Ishikawa (cell line): ENCODE results near the gene CD151.

Experiments
- CEBPB ChIP-seq: IDR thresholded peaks from 2 replicates; pipeline ENCODE4 v1.6.1; 2012
- CREB1 ChIP-seq: IDR thresholded peaks from 2 replicates; pipeline ENCODE4 v1.6.1; 2012; ENCODE audit warnings: low read depth
- EGR1 ChIP-seq: IDR thresholded peaks from 2 replicates; pipeline ENCODE4 v1.6.1; 2012
- EP300 ChIP-seq: IDR thresholded peaks from 2 replicates; pipeline ENCODE4 v1.6.1; 2012; ENCODE audit warnings: borderline replicate concordance
- FOXM1 ChIP-seq: IDR thresholded peaks from 2 replicates; pipeline ENCODE4 v1.6.1; 2012; ENCODE audit warnings: low read depth, borderline replicate concordance
- NFIC ChIP-seq: IDR thresholded peaks from 2 replicates; pipeline ENCODE4 v1.6.1; 2012
- RAD21 ChIP-seq: IDR thresholded peaks from 2 replicates; pipeline ENCODE4 v1.6.1; 2012; ENCODE audit warnings: low read depth
- TAF1 ChIP-seq: IDR thresholded peaks from 2 replicates; pipeline ENCODE4 v1.6.1; 2012; ENCODE audit warnings: low read depth, mild to moderate bottlenecking
- TCF12 ChIP-seq: IDR thresholded peaks from 2 replicates; pipeline ENCODE4 v1.6.1; 2012; ENCODE audit warnings: low read depth
- TEAD4 ChIP-seq: IDR thresholded peaks from 2 replicates; pipeline ENCODE4 v1.6.1; 2012
- YY1 ChIP-seq: IDR thresholded peaks from 2 replicates; pipeline ENCODE4 v1.6.1; 2012; ENCODE audit warnings: low read depth
- ZBTB7A ChIP-seq: IDR thresholded peaks from 2 replicates; pipeline ENCODE4 v1.6.1; 2012; ENCODE audit warnings: low read depth
- TF ChIP-seq, protein P1 (sequence below): IDR thresholded peaks from 2 replicates; pipeline ENCODE4 v1.6.1; 2012
- TF ChIP-seq, protein P2 (sequence below): IDR thresholded peaks from 2 replicates; pipeline ENCODE4 v1.6.1; 2012
- TF ChIP-seq, protein P3 (sequence below): IDR thresholded peaks from 2 replicates; pipeline ENCODE4 v1.6.1; 2012; ENCODE audit warnings: low read depth, mild to moderate bottlenecking

CD151 gene

DNA sequence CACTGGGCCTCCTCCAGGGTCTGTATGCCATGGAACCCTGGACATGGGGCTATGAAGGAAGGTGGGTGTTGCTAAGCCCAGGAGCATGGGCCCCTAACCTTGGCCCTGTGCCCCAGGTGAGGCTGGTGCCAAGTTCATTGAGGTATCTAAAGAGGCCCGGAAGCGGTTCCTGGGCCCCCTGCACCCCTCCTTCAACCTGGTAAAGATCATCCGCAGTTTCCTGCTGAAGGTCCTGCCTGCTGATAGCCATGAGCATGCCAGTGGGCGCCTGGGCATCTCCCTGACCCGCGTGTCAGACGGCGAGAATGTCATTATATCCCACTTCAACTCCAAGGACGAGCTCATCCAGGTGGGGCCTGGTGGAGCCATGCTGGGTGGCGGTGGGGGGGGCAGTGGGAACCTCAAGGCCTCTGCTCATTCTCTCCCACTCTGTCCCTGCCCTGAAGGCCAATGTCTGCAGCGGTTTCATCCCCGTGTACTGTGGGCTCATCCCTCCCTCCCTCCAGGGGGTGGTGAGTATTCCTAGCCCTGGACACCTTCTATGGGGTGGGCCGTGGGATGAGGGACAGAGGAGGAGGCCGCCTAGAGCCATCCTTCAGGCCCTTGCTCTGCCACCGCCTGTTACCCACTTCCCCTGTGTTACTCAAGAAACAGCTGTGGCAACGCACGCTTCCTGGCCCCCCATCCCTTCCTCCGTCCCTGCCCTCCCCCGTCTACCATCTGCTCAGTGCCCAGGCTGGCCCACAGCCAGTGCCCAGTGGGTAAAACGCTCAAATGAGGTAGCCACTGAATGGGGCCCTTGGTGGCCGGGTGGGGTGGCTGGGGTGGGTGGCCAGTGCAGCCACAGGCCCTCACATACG, 11.0 kb upstream of the CD151 start:
- no peak for TF ChIP-seq RAD21
- TF ChIP-seq EGR1: no peak
- TF ChIP-seq YY1: no peak
- TF ChIP-seq, protein P1, sequence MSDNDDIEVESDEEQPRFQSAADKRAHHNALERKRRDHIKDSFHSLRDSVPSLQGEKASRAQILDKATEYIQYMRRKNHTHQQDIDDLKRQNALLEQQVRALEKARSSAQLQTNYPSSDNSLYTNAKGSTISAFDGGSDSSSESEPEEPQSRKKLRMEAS: no peak
- no peak for TF ChIP-seq TCF12
- TF ChIP-seq CEBPB: no peak
- no peak for TF ChIP-seq FOXM1
- no peak for TF ChIP-seq ZBTB7A
- TF ChIP-seq, protein P2, sequence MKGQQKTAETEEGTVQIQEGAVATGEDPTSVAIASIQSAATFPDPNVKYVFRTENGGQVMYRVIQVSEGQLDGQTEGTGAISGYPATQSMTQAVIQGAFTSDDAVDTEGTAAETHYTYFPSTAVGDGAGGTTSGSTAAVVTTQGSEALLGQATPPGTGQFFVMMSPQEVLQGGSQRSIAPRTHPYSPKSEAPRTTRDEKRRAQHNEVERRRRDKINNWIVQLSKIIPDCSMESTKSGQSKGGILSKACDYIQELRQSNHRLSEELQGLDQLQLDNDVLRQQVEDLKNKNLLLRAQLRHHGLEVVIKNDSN: no peak
- TF ChIP-seq EP300: no peak
- TF ChIP-seq TEAD4: no peak
- TF ChIP-seq TAF1: no peak
- no peak for TF ChIP-seq NFIC
- no peak for TF ChIP-seq CREB1
- TF ChIP-seq, protein P3, sequence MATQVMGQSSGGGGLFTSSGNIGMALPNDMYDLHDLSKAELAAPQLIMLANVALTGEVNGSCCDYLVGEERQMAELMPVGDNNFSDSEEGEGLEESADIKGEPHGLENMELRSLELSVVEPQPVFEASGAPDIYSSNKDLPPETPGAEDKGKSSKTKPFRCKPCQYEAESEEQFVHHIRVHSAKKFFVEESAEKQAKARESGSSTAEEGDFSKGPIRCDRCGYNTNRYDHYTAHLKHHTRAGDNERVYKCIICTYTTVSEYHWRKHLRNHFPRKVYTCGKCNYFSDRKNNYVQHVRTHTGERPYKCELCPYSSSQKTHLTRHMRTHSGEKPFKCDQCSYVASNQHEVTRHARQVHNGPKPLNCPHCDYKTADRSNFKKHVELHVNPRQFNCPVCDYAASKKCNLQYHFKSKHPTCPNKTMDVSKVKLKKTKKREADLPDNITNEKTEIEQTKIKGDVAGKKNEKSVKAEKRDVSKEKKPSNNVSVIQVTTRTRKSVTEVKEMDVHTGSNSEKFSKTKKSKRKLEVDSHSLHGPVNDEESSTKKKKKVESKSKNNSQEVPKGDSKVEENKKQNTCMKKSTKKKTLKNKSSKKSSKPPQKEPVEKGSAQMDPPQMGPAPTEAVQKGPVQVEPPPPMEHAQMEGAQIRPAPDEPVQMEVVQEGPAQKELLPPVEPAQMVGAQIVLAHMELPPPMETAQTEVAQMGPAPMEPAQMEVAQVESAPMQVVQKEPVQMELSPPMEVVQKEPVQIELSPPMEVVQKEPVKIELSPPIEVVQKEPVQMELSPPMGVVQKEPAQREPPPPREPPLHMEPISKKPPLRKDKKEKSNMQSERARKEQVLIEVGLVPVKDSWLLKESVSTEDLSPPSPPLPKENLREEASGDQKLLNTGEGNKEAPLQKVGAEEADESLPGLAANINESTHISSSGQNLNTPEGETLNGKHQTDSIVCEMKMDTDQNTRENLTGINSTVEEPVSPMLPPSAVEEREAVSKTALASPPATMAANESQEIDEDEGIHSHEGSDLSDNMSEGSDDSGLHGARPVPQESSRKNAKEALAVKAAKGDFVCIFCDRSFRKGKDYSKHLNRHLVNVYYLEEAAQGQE: no peak

DNA sequence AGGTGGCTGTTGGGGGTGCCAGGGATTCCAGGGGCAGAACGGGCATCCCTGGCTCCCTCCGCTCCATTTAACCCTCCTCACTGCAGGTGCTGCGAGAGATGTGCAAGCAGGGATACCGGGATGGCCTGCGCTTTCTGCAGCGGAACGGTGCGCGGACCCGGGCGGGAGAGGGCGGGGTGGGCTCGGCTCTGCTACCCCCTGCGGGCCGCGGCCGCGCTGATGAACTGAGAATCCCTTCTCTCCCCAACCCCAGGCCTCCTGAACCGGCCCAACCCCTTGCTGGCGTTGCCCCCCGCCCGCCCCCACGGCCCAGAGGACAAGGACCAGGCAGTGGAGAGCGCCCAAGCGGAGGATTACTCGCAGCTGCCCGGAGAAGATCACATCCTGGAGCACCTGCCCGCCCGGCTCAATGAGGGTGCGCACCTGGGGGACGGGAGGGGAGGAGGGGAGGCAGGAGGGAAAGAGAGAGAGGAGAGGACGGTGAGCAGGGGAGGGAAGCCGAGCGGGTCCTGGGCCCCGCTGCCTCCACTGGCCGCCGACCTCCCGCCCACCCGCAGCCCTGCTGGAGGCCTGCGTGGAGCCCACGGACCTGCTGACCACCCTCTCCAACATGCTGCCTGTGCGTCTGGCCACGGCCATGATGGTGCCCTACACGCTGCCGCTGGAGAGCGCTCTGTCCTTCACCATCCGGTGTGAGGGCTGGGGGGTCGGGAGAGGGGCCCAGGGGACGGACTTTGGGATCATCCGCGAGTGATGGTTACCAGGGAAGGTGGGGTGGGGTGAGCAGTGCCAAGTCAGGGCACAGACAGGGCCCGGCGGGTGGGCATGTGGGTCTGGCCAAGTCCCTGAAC, 9.1 kb upstream of the CD151 start:
- TF ChIP-seq RAD21: no peak
- no peak for TF ChIP-seq ZBTB7A
- TF ChIP-seq, protein P2: no peak
- no peak for TF ChIP-seq EGR1
- TF ChIP-seq TEAD4: no peak
- no peak for TF ChIP-seq CREB1
- TF ChIP-seq, protein P1: no peak
- TF ChIP-seq YY1: no peak
- TF ChIP-seq EP300: no peak
- TF ChIP-seq FOXM1: no peak
- TF ChIP-seq, protein P3: no peak
- TF ChIP-seq TCF12: no peak

DNA sequence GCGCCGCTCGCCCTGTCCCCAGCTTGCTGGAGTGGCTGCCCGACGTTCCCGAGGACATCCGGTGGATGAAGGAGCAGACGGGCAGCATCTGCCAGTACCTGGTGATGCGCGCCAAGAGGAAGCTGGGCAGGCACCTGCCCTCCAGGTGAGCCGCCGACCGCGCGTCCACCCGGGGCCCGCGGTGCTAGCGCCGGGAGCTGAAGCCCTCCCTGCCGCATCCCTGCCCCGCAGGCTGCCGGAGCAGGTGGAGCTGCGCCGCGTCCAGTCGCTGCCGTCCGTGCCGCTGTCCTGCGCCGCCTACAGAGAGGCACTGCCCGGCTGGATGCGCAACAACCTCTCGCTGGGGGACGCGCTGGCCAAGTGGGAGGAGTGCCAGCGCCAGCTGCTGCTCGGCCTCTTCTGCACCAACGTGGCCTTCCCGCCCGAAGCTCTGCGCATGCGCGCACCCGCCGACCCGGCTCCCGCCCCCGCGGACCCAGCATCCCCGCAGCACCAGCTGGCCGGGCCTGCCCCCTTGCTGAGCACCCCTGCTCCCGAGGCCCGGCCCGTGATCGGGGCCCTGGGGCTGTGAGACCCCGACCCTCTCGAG, 8.4 kb upstream of the CD151 start:
- TF ChIP-seq CEBPB (no peak), FOXM1 (no peak), YY1 (no peak), NFIC (no peak)

DNA sequence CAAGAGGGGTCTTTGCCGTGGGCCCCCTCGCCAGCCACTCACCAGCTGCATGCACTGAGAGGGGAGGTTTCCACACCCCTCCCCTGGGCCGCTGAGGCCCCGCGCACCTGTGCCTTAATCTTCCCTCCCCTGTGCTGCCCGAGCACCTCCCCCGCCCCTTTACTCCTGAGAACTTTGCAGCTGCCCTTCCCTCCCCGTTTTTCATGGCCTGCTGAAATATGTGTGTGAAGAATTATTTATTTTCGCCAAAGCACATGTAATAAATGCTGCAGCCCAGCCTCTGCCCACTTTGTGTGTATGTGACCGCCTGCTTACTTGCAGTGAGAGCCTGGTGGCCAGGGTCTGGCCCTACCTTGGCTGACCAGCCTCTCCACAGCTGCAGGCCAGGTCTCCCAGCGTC, 7.8 kb upstream of the CD151 start:
- no peak for TF ChIP-seq EP300
- TF ChIP-seq, protein P3: no peak
- TF ChIP-seq TEAD4: no peak
- no peak for TF ChIP-seq CREB1
- TF ChIP-seq, protein P2: no peak
- no peak for TF ChIP-seq CEBPB
- TF ChIP-seq ZBTB7A: no peak
- TF ChIP-seq FOXM1: no peak
- TF ChIP-seq NFIC: no peak
- TF ChIP-seq YY1: no peak
- TF ChIP-seq EGR1: no peak
- TF ChIP-seq, protein P1: no peak
